Left lung (tissue), 10 donors: Measurements from ENCODE around the gene BMPR2. TPM values are rescaled to one million over a fixed set of nuclear protein-coding genes. Genes with fewer than 3 reads are reported as not detected.
"Not testable (repeated sequence)": the region's sequence is repeated elsewhere in the genome, so short reads cannot be mapped to it uniquely, and the experiment has no call there.

ENCODE experiments used
- ATAC-seq: fragments of 200-7000 bp; cut with Tn5 transposase; one replicate; pipeline ENCODE4 v1.9.1; 2020; ENCODE audit warnings: moderate library complexity
- DNase-seq, 4 donors: peaks; one replicate each; pipeline ENCODE4 v3.0.0-alpha.2; 2013 to 2020
- H3K27ac ChIP-seq, 2 donors: fragments of 200-600 bp; sonication (generic) in 1 of 2; one replicate each; pipeline versions ENCODE4 v1.5.0 to v1.8.0; 2020 to 2021
- H3K27me3 ChIP-seq, 2 donors: fragments of 200-600 bp; sonication (generic) in 1 of 2; one replicate each; pipeline versions ENCODE4 v1.5.0 to v1.8.0; 2020 to 2021
- H3K36me3 ChIP-seq, 2 donors: fragments of 200-600 bp; sonication (generic) in 1 of 2; one replicate each; pipeline versions ENCODE4 v1.5.0 to v1.8.0; 2020 to 2021
- H3K4me1 ChIP-seq, 2 donors: fragments of 200-600 bp; one replicate each; pipeline ENCODE4 v1.8.0; 2021
- H3K4me3 ChIP-seq, 2 donors: fragments of 200-600 bp; sonication (generic) in 1 of 2; one replicate each; pipeline versions ENCODE4 v1.5.0 to v1.8.0; 2020 to 2021; ENCODE audit warnings: mild to moderate bottlenecking in 1 of 2
- H3K9me3 ChIP-seq, 2 donors: fragments of 200-600 bp; sonication (generic) in 1 of 2; one replicate each; pipeline versions ENCODE4 v1.5.0 to v1.8.0; 2020 to 2021
- intact Hi-C, 2 donors: fragments of 100-400 bp; cut with DNase I; formaldehyde crosslinking; loops; one replicate each; pipeline versions ENCODE4 v1.11.2 to v1.14.2; 2022
- polyA plus RNA-seq, 6 donors: library from polyadenylated mRNA; unstranded; fragments of 120-200 nt; gene quantifications; one replicate each; pipeline ENCODE4 v1.2.1, GENCODE V29; 2013; ENCODE audit not compliant: insufficient read length in 6 of 6
- total RNA-seq, 2 donors: library from RNA; stranded (reverse); fragmentation: NEBNext Ultra II Directional; extraction: Animal tissue kit (Norgen Biotek cat#: 25700); gene quantifications; one replicate each; pipeline ENCODE4 v1.2.1, GENCODE V29; 2021
- TF ChIP-seq, protein P1 (sequence below), 2 donors: fragments of 200-600 bp; sonication (generic) in 1 of 2; IDR thresholded peaks; one replicate each; pipeline versions ENCODE4 v1.5.0 to v1.8.0; 2021; ENCODE audit warnings: antibody characterized with exemption in 2 of 2
- donor health status: DM: no; HTN: yes; CAD: no.
- donor health status: DM: no; HTN: no; CAD: no.

The BMPR2 gene
- total and polyA plus RNA-seq, 8 donors, result 68.3 to 99.7 (median 83.6) TPM

DNA sequence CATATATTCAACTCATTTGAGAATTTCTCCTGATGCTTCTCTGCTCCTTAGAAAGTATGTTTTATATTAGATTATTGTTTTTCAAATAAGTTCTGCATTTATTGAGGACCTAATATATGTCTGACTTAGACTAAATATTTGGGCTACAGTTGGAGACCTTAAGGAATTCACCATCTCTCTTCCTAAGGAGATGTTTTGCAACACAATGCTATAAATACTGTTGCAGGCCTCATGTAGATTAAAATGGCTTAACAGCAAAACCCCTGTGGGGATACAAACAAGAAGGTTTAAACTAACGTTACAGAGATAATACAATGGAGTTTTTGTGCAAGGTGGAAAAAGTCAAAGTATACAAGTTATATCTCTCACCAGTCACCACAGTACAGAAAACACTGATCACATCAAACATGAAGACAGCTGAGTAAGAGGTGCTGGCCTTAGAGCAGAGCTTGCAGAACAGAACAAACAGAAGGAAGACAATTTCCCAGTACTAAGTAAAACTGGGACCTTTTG is 20.1 kb upstream of the BMPR2 start:
- H3K4me3 ChIP-seq, result no peak overlapping the region
- no peaks in the 10 kb centered on the region for H3K36me3 ChIP-seq
- intact Hi-C loops, result no loop called here
- no peak overlapping the region for H3K27ac ChIP-seq
- DNase-seq (no peak), ATAC-seq (no peak)
- H3K4me1 ChIP-seq, result no peaks in the 10 kb centered on the region
- H3K9me3 ChIP-seq, result no peaks in the 10 kb centered on the region
- no peaks in the 10 kb centered on the region for H3K27me3 ChIP-seq
- TF ChIP-seq, protein P1, sequence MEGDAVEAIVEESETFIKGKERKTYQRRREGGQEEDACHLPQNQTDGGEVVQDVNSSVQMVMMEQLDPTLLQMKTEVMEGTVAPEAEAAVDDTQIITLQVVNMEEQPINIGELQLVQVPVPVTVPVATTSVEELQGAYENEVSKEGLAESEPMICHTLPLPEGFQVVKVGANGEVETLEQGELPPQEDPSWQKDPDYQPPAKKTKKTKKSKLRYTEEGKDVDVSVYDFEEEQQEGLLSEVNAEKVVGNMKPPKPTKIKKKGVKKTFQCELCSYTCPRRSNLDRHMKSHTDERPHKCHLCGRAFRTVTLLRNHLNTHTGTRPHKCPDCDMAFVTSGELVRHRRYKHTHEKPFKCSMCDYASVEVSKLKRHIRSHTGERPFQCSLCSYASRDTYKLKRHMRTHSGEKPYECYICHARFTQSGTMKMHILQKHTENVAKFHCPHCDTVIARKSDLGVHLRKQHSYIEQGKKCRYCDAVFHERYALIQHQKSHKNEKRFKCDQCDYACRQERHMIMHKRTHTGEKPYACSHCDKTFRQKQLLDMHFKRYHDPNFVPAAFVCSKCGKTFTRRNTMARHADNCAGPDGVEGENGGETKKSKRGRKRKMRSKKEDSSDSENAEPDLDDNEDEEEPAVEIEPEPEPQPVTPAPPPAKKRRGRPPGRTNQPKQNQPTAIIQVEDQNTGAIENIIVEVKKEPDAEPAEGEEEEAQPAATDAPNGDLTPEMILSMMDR (IDR thresholded peaks at IDR 0.05), result no peak

DNA sequence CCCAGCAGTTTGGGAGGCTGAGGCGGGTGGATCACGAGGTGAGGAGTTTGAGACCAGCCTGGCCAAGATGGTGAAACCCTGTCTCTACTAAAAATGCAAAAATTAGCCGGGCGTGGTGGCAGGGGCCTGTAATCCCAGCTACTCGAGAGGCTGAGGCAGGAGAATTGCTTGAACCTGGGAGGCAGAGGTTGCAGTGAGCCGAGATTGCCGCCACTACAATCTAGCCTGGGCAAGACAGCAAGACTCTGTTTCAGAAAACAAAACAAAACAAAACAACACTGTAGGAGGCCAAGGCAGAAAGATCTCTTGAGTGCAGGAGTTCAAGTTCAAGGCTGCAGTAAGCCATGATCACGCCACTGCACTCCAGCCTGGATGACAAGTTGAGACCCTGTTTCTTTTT is 17.2 kb upstream of the BMPR2 start:
- ATAC-seq, H3K27me3 ChIP-seq, DNase-seq, H3K4me1 ChIP-seq, H3K4me3 ChIP-seq, H3K9me3 ChIP-seq, intact Hi-C loops, H3K36me3 ChIP-seq, H3K27ac ChIP-seq: not testable (repeated sequence)

DNA sequence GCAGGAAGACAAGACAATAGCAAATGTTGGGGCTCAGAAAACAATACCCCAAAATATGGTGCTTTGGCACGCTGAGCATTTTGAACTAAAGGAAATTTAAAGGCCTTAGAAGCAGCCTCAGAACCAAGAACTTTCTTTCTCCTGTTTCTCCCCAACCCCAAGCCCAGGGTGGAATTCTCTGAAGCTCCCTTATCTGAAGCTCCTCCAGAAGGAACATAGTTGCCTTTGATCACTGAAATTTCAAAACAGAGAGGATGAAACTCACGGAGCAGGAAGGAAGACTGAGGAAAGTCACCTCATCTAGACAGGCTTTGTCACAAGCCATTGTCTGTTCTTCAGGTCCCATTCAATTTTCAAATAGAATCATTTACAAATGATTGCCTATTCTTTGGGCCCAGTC is 15.5 kb upstream of the BMPR2 start:
- Histone ChIP-seq H3K4me3 (no peak overlapping the region), H3K27ac (no peak overlapping the region), H3K9me3 (no peaks in the 10 kb centered on the region), H3K36me3 (no peaks in the 10 kb centered on the region), H3K4me1 (no peaks in the 10 kb centered on the region), H3K27me3 (no peaks in the 10 kb centered on the region)
- intact Hi-C loops, result no loop called here
- ATAC-seq (no peak), DNase-seq (no peak)
- TF ChIP-seq, protein P1 (IDR thresholded peaks at IDR 0.05), result no peak

DNA sequence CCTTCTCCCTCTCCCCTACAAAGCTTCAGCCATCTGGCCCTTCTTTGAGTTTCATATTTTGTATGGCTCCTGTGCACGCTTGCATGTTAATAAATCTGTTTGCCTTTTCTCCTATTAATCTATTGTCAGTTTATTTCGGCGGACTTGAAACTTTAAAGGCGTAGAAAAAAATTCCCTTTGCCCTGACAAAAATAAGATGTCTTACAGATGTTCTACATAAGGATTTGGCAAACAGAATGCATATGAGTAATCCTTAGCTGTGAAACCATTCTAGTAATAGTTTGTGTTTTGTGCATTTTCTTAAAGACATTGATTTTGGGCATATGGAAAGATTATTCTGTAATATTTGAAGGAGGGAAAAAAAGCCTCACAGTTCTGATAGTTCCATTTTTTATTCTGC is 15.0 kb upstream of the BMPR2 start:
- H3K4me1 ChIP-seq, result no peaks in the 10 kb centered on the region
- TF ChIP-seq, protein P1 (IDR thresholded peaks at IDR 0.05), result no peak
- ATAC-seq, result no peak
- H3K27ac ChIP-seq, result no peak overlapping the region
- DNase-seq, result peak in 2 of 4 donors; percentile 54 to 66
- no peaks in the 10 kb centered on the region for H3K9me3 ChIP-seq
- no peaks in the 10 kb centered on the region for H3K36me3 ChIP-seq
- H3K4me3 ChIP-seq, result no peak overlapping the region
- H3K27me3 ChIP-seq, result no peaks in the 10 kb centered on the region
- intact Hi-C loops, result no loop called here

DNA sequence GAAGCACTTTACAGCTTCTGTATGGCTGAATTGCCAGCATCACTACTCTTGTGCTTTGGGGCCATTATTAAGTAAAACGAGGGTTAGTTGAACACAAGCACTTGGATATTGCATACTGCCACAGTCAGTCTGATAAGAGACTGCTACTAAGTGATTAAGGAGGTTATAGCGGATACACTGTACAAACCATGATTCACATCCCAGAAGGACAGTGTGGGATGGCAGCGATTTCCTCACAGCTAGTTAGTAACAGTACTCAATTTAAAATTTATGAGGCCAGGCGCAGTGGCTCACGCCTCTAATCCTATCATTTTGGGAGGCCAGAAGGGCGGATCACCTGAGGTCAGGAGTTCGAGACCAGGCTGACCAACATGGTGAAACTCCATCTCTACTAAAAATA is 2.6 kb upstream of the BMPR2 start:
- Histone ChIP-seq H3K4me3 (no peak overlapping the region), H3K9me3 (no peaks in the 10 kb centered on the region), H3K4me1 (peaks cover 0 to 15% of the 10 kb centered on the region in 2 donors), H3K27me3 (peaks cover 0 to 9% of the 10 kb centered on the region in 2 donors), H3K36me3 (no peaks in the 10 kb centered on the region), H3K27ac (no peak overlapping the region)
- ATAC-seq, result no peak
- intact Hi-C loops, result no loop called here
- no peak for DNase-seq
- TF ChIP-seq, protein P1 (IDR thresholded peaks at IDR 0.05), result no peak

DNA sequence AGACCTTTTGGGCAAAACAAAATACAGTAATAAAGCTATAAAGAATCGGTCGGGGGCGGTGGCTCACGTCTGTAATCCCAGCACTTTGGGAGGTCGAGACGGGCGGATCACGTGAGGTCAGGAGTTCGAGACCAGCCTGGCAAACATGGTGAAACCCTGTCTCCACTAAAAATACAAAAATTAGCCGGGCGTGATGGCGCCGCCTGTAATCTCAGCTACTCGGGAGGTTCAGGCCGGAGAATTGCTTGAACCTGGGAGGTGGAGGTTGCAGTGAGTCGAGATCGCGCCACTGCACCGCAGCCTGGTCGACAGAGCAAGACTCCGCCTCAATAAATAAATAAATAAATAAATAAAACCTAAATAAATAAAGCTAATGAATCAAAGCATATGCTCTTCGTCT is 1.7 kb upstream of the BMPR2 start:
- peak overlapping the region; percentile 95 to 98 for H3K27ac ChIP-seq
- peak overlapping the region in 1 of 2 donors; percentile 70 for H3K4me3 ChIP-seq
- intact Hi-C loops, H3K27me3 ChIP-seq, H3K36me3 ChIP-seq, ATAC-seq, H3K9me3 ChIP-seq, DNase-seq: not testable (repeated sequence)
- H3K4me1 ChIP-seq, result peaks cover 0 to 24% of the 10 kb centered on the region in 2 donors
